ENCODE data around the gene HEATR5B.

- TF ChIP-seq CTCF (IDR thresholded peaks at IDR 0.05; ENCODE audit: insufficient read depth, low read length, poor library complexity, severe bottlenecking) (no peak), EZH2phosphoT487 (conservative IDR thresholded peaks at IDR 0.05; ENCODE audit: low read length) (no peak)
These were observed 133.1 kb downstream of the HEATR5B start for GRCh38 chr2:36951027-36951518.
